HTR-8/SVneo (cell line): ENCODE results near the gene DHRS3.
"Not testable (repeated sequence)": the region's sequence is repeated elsewhere in the genome, so short reads cannot be mapped to it uniquely, and the experiment has no call there.

Experiments
- DNase-seq: peaks from one replicate; pipeline ENCODE4 v3.0.0; 2011; ENCODE audit warnings: low spot score, mixed read lengths; ENCODE audit not compliant: insufficient read length
- FAIRE-seq: peaks from 2 replicates; lab custom pipeline; 2011; peaks lifted over from hg19 to GRCh38; lab: Jason Lieb, UNC

The DHRS3 gene

GRCh38 chr1:12546771-12547585, 71.0 kb downstream of the DHRS3 start:
- FAIRE-seq, result no peak
- DNase-seq, result no peak

- no peak for DNase-seq
- no peak for FAIRE-seq
Observed at GRCh38 chr1:12544992-12545391, 73.0 kb downstream of the DHRS3 start.

- no peak for DNase-seq
- FAIRE-seq, result no peak
Observed at GRCh38 chr1:12544357-12544756, 73.7 kb downstream of the DHRS3 start.

GRCh38 chr1:12543740-12544154, 74.3 kb downstream of the DHRS3 start:
- no peak for FAIRE-seq
- no peak for DNase-seq

- FAIRE-seq, result no peak
- DNase-seq, result no peak
Observed at GRCh38 chr1:12542616-12543592, 75.1 kb downstream of the DHRS3 start.

- DNase-seq (no peak), FAIRE-seq (no peak)
Observed at GRCh38 chr1:12542138-12542465, 75.9 kb downstream of the DHRS3 start.

GRCh38 chr1:12541274-12542137, 76.5 kb downstream of the DHRS3 start:
- no peak for FAIRE-seq
- DNase-seq, result no peak

GRCh38 chr1:12540580-12541273, 77.3 kb downstream of the DHRS3 start:
- FAIRE-seq, result no peak
- no peak for DNase-seq

GRCh38 chr1:12539705-12540579, 78.1 kb downstream of the DHRS3 start:
- DNase-seq (peak; percentile 87), FAIRE-seq (peak; percentile 92)

- DNase-seq, result no peak
- no peak for FAIRE-seq
Observed at GRCh38 chr1:12539320-12539704, 78.7 kb downstream of the DHRS3 start.

GRCh38 chr1:12538536-12538935, 79.5 kb downstream of the DHRS3 start:
- DNase-seq, FAIRE-seq: not testable (repeated sequence)

- FAIRE-seq (no peak), DNase-seq (no peak)
Observed at GRCh38 chr1:12537906-12538461, 80.0 kb downstream of the DHRS3 start.

GRCh38 chr1:12537294-12537693, 80.7 kb downstream of the DHRS3 start:
- FAIRE-seq, result no peak
- DNase-seq, result no peak

GRCh38 chr1:12536023-12536639, 81.9 kb downstream of the DHRS3 start:
- FAIRE-seq (no peak), DNase-seq (no peak)

- no peak for FAIRE-seq
- DNase-seq, result no peak
Observed at GRCh38 chr1:12532405-12533315, 85.3 kb downstream of the DHRS3 start.

GRCh38 chr1:12531179-12531499, 86.9 kb downstream of the DHRS3 start:
- DNase-seq (no peak), FAIRE-seq (no peak)
